ENCODE measurements around the gene NUP50.

NUP50 gene

DNA sequence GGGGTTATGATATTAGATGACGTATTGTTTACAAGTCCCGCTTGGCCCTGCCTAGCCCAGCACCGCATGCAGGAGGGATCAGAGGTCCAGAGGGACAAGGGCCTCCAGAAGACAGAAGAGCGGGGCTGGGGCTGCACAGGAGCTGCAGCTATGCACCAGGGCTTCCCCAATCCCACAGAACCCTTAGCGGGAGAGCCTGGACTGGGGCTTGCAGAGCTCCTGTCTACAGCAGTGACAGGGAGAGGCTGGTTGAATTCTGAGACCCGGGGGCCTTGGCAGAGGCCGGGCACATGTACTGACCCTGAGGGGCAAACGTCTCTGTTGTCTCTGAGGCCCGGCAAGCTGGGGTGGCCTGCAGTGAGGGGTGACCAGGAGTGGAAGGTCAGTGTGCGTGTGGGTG is 70.1 kb downstream of the NUP50 start:
- DNase-seq, result no peak

DNA sequence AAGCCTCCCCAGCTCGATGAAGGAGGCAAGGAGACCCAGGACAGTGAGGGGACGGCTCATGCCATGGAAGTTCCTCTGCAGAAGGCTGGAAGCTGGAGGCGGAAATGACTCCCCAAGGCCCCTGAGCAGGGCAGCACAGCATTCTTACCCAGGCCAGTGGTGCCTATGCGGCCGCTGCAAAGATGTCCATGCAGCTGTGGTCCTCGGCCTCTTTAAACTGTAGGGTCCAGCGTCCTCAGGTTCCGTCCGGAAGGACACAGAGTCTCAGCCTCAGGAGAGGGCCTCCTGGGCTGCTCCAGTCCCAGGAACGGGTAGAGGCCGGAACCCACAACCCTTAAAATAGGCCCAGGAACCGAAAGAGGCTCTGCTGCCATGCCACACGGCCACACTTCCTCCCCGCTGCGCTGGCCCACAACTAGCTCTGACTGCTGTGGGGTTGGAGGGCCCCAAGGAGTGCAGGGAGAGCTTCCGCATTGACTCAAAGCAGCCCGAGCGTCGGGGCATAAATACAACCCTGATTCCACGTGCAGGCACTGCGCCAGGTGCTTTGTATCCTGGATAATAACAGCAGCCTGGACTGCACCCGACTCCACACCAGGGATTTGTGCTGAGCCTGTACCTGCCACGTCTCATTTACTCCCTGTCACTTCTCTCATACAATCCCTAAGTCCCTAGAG is 71.5 kb downstream of the NUP50 start:
- DNase-seq, result no peak

DNA sequence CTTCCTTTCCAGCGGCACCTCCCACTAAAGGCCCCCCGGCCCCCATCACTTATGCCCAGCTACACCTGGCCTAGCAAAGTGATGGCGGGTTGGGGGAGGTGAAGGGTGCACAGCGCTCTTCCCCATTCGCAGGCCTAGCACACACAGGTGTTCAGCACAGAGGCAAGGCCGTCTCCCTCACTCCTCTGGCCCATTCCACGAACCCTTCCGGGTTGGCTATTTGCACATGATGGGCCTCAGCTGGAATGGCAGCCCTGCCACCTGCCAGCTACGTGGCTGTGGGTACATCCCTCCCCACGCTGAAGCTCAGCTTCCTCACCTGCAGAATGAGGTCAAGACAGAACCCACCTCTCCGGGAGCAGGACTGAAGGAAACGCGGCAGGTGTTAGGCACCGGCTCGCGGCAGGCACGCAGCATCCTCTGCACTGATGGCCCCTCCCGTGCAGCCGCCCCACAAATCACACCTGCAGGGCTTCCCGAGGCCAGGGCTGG is 72.2 kb downstream of the NUP50 start:
- DNase-seq, result no peak

DNA sequence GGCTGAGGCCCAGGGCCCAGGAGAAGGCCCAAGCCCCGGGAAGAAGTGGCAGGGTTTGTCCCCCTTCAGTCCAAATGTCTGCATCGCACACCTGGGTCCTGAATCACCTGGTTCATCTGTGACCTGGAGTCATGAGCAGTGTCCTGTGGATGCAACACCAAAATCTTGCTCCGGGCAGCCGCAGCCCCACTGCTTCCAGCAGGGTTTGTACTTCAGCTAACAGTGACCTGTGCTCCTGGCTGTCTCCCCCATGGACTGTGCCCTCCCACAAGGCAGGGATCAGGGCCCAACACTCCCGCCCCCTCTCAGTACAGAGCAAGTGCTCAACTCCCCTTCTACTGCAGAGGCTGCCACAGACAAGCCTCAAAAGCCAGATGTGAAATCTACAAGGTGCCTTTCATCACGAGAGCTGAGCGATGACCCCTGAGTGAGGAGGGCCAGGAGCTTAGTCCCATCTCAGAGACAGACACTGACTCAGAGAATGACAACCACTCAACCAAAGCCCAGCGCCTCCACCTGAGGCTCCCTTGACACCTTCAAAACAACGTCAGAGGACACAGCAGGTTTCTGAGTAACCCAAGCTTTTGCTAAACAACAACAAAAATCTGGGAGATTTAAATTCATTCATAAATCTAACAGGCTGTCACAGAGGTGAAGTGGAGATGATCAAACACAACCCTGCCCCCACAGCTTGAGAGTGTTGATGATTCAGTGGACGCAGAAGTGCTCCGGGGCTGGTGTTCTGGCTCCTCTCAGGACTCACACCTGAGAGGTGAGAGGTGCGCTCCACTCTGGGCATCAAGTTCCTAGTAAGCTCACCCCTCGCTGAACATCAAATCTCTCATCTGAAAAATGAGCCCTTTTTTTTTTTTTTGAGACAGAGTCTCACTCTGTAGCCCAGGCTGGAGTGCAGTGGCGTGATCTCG is 73.6 kb downstream of the NUP50 start:
- no peak for DNase-seq

All from NCI-H1694 (cell line).